ENCODE measurements around the gene AK2. TPM values are rescaled to one million over a fixed set of nuclear protein-coding genes. Genes with fewer than 3 reads are reported as not detected.

Gene AK2
- total RNA-seq, 1 experiment from 2014 or later = 213 TPM

GRCh38 chr1:33078030-33078591 is 41.4 kb upstream of the AK2 start:
- Histone ChIP-seq H3K36me3 (ENCODE audit: low read depth, low read length) (no peaks in the 10 kb centered on the region), H3K9me3 (ENCODE audit: low read length) (no peaks in the 10 kb centered on the region), H3K27me3 (ENCODE audit: low read length) (no peaks in the 10 kb centered on the region), H3F3A (ENCODE audit: low read length, unreplicated experiment) (no peaks in the 10 kb centered on the region), H3K4me2 (ENCODE audit: low read length) (no peak overlapping the region), H2AFZ (ENCODE audit: low read length) (no peak overlapping the region), H3K79me2 (ENCODE audit: low read length) (no peaks in the 10 kb centered on the region), H3K27ac (ENCODE audit: low read length) (no peak overlapping the region), H3K4me3 (ENCODE audit: low read length) (no peak overlapping the region), H3K4me1 (ENCODE audit: insufficient read depth, low read length) (peaks cover 12% of the 10 kb centered on the region; the same call in 1 of the 2 replicates), H3K9me2 (replicated peaks; ENCODE audit: low read length) (no peaks in the 10 kb centered on the region), H4K20me1 (ENCODE audit: low read length) (no peaks in the 10 kb centered on the region), H3K9ac (ENCODE audit: low read length) (no peak overlapping the region)
- POLR2A ChIA-PET (ENCODE audit: unreplicated experiment) = interaction anchor here (0.6 kb wide), 1 partner anchor 19 kb away, joined by 4 read pairs; no protein-coding TSS in a partner anchor
- intact Hi-C loops (cut with micrococcal nuclease) = no loop called here
- ATAC-seq (no peak), DNase-seq (no peak)
- no peak for TF ChIP-seq EZH2phosphoT487 (IDR thresholded peaks at IDR 0.05; ENCODE audit: borderline replicate concordance, low read length)
- no peak for TF ChIP-seq EZH2 (IDR thresholded peaks at IDR 0.05; ENCODE audit: low read length, unreplicated experiment)
- no peak for TF ChIP-seq CTCF (conservative IDR thresholded peaks at IDR 0.05; ENCODE audit: low read depth, low read length)
- CTCF ChIA-PET = interaction anchor here (0.6 kb wide), 1 partner anchor 8 kb away, joined by 4 read pairs; no protein-coding TSS in a partner anchor
- BruUV-seq (replicated peaks) = no TSS peak

- ChIA-PET CTCF (no interaction called here), POLR2A (ENCODE audit: unreplicated experiment) (no interaction called here)
- no TSS peak for BruUV-seq (replicated peaks)
- intact Hi-C loops (cut with micrococcal nuclease) = no loop called here
- Histone ChIP-seq H3K79me2 (ENCODE audit: low read length) (no peaks in the 10 kb centered on the region), H4K20me1 (ENCODE audit: low read length) (no peaks in the 10 kb centered on the region), H3K36me3 (ENCODE audit: low read depth, low read length) (no peaks in the 10 kb centered on the region), H3K27ac (ENCODE audit: low read length) (no peak overlapping the region), H3K9ac (ENCODE audit: low read length) (no peak overlapping the region), H3K4me3 (ENCODE audit: low read length) (no peak overlapping the region), H3K9me2 (replicated peaks; ENCODE audit: low read length) (no peaks in the 10 kb centered on the region), H2AFZ (ENCODE audit: low read length) (no peak overlapping the region), H3K9me3 (ENCODE audit: low read length) (no peaks in the 10 kb centered on the region), H3F3A (ENCODE audit: low read length, unreplicated experiment) (no peaks in the 10 kb centered on the region), H3K27me3 (ENCODE audit: low read length) (no peaks in the 10 kb centered on the region), H3K4me1 (ENCODE audit: insufficient read depth, low read length) (no peaks in the 10 kb centered on the region), H3K4me2 (ENCODE audit: low read length) (no peak overlapping the region)
- no peak for TF ChIP-seq EZH2phosphoT487 (IDR thresholded peaks at IDR 0.05; ENCODE audit: borderline replicate concordance, low read length)
- no peak for TF ChIP-seq CTCF (conservative IDR thresholded peaks at IDR 0.05; ENCODE audit: low read depth, low read length)
- no peak for TF ChIP-seq EZH2 (IDR thresholded peaks at IDR 0.05; ENCODE audit: low read length, unreplicated experiment)
- DNase-seq (no peak), ATAC-seq (no peak)
Measured at GRCh38 chr1:33074193-33074945, 37.7 kb upstream of the AK2 start.

GRCh38 chr1:33072707-33073106 is 36.0 kb upstream of the AK2 start:
- H3K4me1 ChIP-seq (ENCODE audit: insufficient read depth, low read length) = peaks cover 4% of the 10 kb centered on the region; the same call in 1 of the 2 replicates
- POLR2A ChIA-PET (ENCODE audit: unreplicated experiment) = no interaction called here
- no TSS peak for BruUV-seq (replicated peaks)
- no peaks in the 10 kb centered on the region for H3K36me3 ChIP-seq (ENCODE audit: low read depth, low read length)
- H3K4me3 ChIP-seq (ENCODE audit: low read length) = no peak overlapping the region
- H2AFZ ChIP-seq (ENCODE audit: low read length) = no peak overlapping the region
- DNase-seq = no peak
- TF ChIP-seq EZH2phosphoT487 (IDR thresholded peaks at IDR 0.05; ENCODE audit: borderline replicate concordance, low read length) = no peak
- no peak for ATAC-seq
- H3K9me3 ChIP-seq (ENCODE audit: low read length) = no peaks in the 10 kb centered on the region
- H3K27ac ChIP-seq (ENCODE audit: low read length) = no peak overlapping the region
- H3K9ac ChIP-seq (ENCODE audit: low read length) = no peak overlapping the region
- CTCF ChIA-PET = no interaction called here
- H3K4me2 ChIP-seq (ENCODE audit: low read length) = no peak overlapping the region
- no peaks in the 10 kb centered on the region for H3F3A ChIP-seq (ENCODE audit: low read length, unreplicated experiment)
- H3K27me3 ChIP-seq (ENCODE audit: low read length) = no peaks in the 10 kb centered on the region
- no peaks in the 10 kb centered on the region for H3K9me2 ChIP-seq (replicated peaks; ENCODE audit: low read length)
- H3K79me2 ChIP-seq (ENCODE audit: low read length) = no peaks in the 10 kb centered on the region
- intact Hi-C loops (cut with micrococcal nuclease) = no loop called here
- no peaks in the 10 kb centered on the region for H4K20me1 ChIP-seq (ENCODE audit: low read length)

Data from PC-3 (cell line).